Glomerular visceral epithelial cell (primary cell): ENCODE results near the gene KCNN1.

ENCODE experiments used
- DNase-seq: peaks from one replicate; pipeline ENCODE4 v3.0.0-alpha.2; 2016; ENCODE audit errors: extremely low spot score

The KCNN1 gene

GRCh38 chr19:17947815-17948513, 18.9 kb upstream of the KCNN1 start:
- DNase-seq, result peak; percentile 97

GRCh38 chr19:17948514-17948900, 18.4 kb upstream of the KCNN1 start:
- DNase-seq, result no peak

DNA sequence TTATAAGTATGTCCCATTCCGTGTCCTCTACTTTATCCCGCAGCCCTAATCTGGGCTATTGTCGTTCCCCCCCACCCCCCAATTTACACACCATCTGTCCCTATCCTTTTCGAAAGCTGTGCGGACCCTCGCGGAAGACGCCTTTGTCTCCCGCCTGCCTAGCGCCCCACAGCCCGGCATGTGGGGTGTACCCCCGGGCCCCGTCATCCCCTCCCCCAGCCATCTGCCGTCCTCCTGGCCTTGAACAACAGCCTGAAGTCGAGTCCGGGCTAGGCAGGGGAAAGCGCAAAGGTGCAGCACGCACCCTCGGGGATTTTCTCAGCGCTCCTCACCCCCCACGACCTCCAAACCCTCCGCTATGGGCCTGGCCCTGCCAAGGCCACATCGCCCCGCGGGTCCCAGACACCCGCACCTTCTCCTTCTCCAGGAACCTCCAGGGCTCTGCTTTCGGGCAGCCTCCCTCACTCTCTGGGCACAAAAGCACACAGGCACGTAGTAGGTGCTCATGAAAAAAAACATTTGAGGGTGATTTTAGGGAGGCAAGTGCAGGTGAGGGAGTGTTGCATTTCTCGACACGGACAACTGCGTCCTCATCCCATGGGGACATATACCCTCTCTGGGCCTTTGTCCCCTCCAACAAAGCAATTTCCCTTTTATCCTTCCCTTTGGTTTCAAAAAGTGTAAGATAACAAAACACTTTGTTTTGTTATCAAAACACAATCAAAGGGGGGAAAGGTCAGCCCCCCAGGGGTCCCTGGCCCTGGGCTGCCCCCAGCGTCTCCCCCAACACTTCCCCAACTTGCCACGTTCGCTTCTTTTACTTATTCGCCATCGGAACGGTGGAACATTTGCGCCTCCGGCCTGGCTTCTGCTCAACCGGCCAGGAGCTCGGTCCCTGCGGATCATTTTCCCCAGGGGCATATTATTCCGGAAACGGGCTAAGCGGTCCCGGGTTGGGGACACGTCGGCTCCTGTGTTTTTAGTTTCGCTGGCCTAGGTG, 17.7 kb upstream of the KCNN1 start:
- DNase-seq, result no peak

DNA sequence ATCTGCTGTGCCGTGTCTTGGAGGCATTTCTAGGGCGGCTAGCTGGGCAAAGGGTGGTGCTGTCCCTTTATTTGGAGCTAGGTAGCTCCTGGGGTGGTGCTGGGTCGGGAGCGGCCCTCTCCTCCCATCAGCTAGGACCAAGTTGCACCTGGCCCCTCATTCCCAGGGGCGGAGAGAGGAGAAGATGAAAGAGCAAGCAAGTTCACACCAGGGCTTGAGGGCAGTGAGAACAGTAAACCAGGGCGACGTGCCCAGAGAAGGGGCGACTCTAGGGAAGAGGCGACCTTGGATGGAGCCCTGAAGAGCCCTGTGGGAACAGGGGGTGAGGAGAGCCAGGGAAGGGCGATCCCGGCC, 17.0 kb upstream of the KCNN1 start:
- DNase-seq, result no peak

DNA sequence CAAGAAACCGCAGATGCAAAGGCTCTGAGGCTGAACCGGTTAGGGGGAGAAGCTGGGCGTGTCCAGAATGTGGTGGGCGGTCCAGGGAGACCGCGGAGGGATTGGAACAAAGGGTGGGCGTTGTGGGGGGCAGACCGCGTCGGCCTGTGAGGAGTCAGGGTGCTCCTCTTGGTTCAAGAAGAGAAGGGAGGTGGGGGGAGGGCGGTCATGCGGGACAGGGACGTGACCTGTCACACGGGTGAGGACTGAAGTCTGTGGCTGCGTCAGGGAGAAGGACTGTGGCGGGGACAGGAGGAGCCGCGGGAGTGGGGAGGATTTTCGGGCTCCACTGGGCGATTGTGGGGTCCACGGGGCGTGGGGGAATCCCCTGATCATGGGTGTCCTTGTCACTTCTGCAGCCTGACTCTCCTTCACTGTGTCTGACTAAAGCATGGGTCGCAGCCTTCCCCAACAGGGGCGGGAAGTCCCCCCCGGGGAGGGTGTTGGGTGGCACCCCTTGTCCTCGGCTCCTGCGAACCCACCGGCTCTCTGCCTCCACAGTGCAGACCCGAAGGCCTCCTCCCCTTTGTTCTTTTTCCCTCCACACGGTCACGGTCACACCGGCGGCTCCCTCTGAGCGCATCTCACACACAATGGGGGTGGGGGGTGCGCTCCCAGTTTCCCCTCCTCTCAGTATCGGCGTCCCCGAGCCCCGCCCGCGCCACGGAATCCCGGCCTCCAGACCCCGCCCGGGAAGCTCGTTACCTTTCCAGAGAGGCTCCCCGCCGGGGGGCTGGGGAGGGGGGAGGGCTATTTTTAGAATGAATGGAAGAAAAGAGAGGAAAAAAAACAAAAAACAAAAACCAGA, 16.4 kb upstream of the KCNN1 start:
- DNase-seq, result peak; percentile 21

- DNase-seq, result no peak
Measured at GRCh38 chr19:17951157-17951989, 15.5 kb upstream of the KCNN1 start.

DNA sequence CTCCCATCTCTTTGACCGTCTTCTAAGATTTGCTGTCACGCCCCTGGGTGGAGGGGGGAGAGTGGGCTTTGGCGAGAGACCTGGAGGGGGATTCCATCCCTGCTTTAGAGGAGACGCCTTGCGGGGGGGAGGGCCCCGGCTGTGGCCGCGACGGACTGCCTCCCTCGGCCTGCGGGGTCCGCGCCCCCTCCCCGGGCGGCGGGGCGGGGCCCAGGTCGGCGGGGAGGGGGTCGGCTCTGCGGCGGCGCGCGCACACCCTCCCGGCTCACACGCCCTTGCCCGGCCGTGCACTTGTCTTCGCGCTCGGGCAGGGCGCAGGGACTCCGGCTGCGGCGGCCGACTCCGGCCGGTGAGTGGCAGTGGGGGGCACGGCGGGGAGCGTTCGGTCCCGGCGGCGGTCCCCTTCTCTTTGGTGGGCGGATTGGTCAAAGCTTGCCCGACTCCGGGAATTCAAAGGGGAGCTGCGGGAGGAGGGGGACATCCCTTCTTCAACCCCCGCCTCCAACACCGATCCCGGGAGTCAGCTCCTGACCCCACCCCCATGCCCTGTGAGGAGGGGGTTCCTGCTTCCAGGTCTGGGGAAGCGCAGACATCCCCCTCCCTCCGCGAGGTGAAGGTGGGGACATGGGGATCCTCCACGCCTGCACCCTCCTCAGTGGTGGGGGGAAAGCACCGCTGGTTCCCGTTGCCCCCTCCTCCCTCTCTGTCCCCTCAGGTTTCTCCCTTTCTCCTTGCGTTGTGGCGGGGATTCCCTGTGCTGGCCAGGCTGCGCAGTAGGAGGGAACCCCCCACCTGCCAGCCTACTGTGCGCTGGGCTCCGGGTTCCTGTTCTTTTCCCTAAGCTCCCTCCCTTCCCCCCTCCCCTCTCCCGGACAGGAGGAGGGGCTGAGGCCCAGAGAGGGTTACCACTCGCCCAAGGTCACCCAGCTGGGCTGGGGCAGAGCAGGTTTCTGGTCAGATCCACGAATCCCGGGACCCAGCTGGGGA, 14.6 kb upstream of the KCNN1 start:
- no peak for DNase-seq

DNA sequence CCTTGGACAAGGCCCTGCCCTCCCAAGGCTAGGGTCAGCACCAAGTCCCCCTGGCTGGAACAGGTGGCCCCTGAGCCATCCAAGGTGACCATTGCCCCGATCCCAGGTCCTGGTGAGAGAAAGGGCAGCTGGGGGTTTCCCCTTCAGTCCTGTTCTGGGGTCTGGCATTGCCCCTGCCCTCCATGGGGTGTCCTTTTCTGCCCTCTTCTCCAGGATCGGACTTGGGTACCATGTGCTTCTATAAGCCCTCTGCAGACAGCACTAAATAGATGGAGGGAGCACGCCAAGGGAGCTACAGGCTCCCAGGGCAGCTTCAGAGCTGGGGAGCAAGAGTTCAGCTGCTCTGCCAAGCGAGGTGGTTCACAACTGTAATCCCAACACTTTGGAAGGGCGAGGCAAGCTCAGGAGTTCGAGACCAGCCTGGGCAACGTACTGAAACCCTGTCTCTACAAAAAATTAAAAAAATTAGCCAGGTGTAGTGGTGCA, 13.5 kb upstream of the KCNN1 start:
- DNase-seq, result no peak

- DNase-seq, result no peak
Measured at GRCh38 chr19:17953869-17954268, 13.0 kb upstream of the KCNN1 start.

DNA sequence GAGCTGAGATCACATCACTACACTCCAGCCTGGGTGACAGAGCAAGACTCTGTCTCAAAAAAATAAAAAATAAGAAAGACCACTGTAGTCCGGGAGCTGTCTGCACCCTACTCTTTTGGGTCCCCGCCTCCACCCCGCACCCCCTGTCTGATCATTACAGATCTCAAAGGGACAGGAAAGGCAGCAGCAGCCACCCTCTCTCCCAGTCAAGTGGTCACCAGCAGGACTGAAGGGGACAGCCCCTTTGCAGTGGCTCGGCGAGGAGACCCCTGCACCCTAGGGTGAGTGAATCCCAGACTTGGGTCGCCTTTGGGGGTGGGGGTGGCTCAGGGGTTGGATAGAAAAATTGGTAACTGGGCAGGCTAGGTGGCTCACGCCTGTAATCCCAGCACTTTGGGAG, 12.5 kb upstream of the KCNN1 start:
- no peak for DNase-seq

GRCh38 chr19:17957149-17957849, 9.6 kb upstream of the KCNN1 start:
- no peak for DNase-seq

DNA sequence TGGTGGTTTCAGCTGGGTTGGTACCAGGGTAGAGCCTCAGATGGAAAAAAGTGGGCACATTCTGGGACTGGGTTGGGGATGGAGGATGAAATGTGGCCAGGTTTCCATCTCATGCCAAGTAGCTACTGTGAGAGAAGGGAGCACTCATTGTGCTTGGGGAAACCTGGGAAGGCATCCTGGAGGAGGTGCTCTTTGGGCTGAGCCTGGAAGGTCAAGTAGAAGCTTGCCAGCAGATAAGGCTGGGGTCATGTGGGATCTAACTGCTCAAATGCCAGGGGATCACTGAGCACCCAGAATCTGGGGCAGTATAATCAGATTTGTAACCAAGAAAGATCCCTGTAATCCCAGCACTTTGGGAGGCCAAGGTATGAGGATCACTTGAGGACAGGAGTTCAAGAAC, 9.0 kb upstream of the KCNN1 start:
- DNase-seq, result no peak

DNA sequence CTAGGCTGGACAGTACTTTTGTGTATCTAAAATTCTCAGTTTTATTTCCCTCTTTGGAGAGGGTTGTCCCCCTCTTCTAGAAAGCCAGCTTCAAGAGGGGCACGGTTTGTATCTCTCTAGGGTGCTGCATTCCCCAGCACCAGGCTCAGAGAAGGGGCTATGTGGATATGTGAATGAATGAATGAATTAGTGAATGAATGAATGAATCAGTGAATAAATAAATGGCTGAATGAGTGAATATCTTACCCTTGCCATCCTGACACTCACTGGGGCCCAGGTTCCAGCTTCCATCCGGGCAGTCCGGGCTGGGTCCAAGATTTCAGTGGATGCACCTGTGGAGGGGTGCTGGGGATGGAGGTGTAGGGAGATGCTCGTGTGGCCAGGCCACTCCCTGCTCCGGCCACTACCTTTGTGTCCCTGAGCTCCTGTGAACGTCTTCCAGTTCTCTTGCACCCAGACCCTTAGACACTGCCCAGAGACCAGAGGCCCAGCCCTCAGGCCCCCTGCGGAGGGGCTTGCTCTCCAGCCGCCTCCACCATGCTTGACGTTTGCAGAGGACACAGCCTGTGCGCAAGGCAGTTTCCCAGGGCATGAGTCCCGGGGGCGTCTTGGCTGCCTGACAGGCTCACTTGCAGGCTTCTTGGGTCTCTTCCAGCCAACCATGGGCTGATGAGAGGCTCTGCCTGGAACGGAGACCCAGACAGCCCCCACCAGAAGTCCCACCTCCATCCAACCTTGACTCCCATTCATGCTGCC, 2.8 kb upstream of the KCNN1 start:
- no peak for DNase-seq

DNA sequence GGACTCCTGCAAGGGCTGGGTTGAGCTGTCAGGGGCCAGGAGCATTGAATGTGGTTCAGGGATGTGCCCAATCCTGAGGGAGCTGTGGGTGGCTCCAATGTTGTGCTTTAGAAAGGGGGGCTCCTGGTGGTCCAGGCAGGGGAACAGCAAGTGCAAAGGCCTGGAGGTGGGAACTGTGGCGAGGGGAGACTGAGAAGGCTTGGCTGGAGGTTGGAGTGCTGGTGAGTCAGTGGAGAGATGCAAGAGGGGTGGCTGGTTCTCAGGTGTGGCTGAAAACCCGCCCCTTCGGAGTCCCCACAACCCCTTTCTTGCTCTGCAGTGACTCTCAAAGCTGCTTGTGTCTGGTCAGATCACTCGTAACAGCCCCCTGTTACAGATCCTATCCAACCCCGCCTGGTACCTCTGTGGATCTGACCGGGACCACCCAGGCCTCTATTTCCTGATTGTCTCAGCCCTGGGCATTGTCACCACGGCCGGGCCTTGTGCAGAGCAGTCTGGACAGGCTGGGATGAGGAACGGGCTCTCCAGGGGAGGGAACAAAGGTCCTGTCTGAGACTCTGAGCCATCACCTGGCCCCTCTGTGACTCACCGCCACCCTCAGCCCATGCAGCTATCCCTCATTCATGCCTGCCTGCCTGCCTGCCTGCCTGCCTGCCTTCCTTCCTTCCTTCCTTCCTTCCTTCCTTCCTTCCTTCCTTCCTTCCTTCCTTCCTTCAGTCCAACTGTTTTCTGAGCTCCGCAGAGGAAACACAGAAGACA, 1.4 kb upstream of the KCNN1 start:
- DNase-seq, result no peak

DNA sequence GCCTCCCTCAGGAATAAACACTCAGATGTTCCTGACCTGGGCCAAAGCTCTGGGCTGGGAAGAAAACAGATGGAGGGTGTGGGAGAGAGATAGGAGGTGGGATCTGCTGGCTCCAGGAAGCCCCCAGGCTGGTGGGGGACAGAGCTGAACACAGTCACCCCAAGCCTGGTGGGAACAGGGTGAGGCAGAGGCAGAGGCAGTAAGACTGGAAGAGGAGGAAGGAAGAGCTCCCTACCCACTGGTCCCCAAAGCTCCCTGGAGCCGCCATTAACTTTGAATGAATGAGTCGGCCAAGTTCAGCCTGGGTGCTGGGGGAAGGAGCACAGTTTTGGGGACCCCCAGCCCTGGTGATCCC, 801 bp upstream of the KCNN1 start:
- DNase-seq, result no peak

GRCh38 chr19:17967257-17968051, 547 bp downstream of the KCNN1 start:
- DNase-seq, result no peak

DNA sequence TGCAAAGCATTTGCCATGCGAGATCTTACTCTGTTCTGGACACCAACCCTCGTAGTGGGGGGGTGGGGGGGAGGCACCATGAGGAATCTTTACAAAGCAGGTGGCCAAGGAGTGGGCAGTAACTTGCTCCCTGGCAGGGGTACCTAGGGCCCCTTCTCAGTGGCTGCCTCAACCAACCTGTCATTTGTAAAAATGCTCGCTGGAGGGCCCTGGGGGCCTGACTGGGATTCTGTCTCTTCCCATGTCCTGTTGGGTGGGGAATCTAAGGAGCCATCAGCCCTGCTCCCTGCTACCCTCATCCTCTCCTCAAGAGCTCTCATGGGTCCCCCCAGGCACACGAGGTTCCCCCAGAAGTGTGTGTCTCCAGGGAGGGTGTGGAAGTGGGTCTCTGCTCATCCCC, 1.5 kb downstream of the KCNN1 start:
- no peak for DNase-seq
